ENCODE measurements around the gene ITGB6. TPM values are rescaled to one million over a fixed set of nuclear protein-coding genes. Genes with fewer than 3 reads are reported as not detected.

ITGB6 gene
- total and polyA plus RNA-seq, 2 donors (not counting 3 experiments of a cell fraction or from before 2014, with no cell fraction given): 0.03 TPM; not detected in 1

DNA sequence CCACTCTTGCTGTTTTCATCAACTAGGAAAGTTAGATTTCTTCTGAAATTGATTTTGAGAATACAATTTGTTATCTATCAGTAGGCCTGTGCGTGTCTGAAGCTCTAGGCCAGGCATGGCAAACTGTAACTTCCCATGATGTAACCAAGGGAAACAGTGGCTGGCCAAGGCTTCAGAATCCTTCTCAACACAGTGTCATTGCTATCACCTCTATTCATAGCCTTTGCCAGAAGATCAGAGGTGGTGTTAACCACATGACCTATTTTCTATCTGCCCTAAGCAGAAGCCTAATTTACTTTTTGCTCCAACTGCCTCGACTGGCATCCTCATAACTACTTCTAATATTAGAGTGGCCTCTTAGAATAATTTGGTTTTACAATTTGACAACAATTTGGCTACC is 2.5 kb downstream of the ITGB6 start:
- Histone ChIP-seq H4K20me1 (replicated peaks; ENCODE audit: control insufficient read depth, extremely low read depth, insufficient read depth, low read length) (no peaks in the 10 kb centered on the region), H3K4me3 (replicated peaks in 1 of 3; ENCODE audit: insufficient read depth in 1 of 3, low read depth in 1 of 3, low read length in 3 of 3) (no peak overlapping the region), H3K36me3 (ENCODE audit: control insufficient read depth in 2 of 2, extremely low read depth in 1 of 2, insufficient read depth in 2 of 2, low read length in 2 of 2) (no peaks in the 10 kb centered on the region), H3K4me1 (ENCODE audit: control insufficient read depth, extremely low read depth, insufficient read depth, low read length) (no peaks in the 10 kb centered on the region), H3K27me3 (ENCODE audit: control insufficient read depth in 2 of 2, insufficient read depth in 2 of 2, low read length in 2 of 2) (no peaks in the 10 kb centered on the region), H3K9me1 (replicated peaks; ENCODE audit: control insufficient read depth, extremely low read depth, insufficient read depth, low read length) (no peaks in the 10 kb centered on the region), H3K4me2 (ENCODE audit: insufficient read depth, low read length) (no peak overlapping the region), H2AFZ (ENCODE audit: low read depth, low read length) (no peak overlapping the region), H3K79me2 (ENCODE audit: control insufficient read depth, insufficient read depth, low read length) (no peaks in the 10 kb centered on the region), H3K9me3 (replicated peaks; ENCODE audit: control insufficient read depth, insufficient read depth, low read length) (no peaks in the 10 kb centered on the region), H3K9ac (replicated peaks; ENCODE audit: extremely low read depth, insufficient read depth, low read length) (no peak overlapping the region), H3K27ac (ENCODE audit: insufficient read depth, low read depth, low read length) (no peak overlapping the region)
- no TSS peak for BruUV-seq (replicated peaks)
- CTCF ChIA-PET: no interaction called here
- FAIRE-seq (no peak), DNase-seq (ENCODE audit: low read depth, low spot score) (no peak)
- intact Hi-C loops (cut with micrococcal nuclease): no loop called here
- dilution Hi-C loops (cut with MboI; ENCODE audit: extremely low pct_ligation_motif_present, low sequenced_read_pairs): no loop called here
- POLR2A ChIA-PET: no interaction called here
- TF ChIP-seq EZH2 (IDR thresholded peaks at IDR 0.05; ENCODE audit: borderline replicate concordance, low read depth, low read length, severe bottlenecking) (no peak), FOS (IDR thresholded peaks at IDR 0.05; ENCODE audit: borderline replicate concordance, insufficient read depth, low read length) (no peak), POLR2AphosphoS5 (IDR thresholded peaks at IDR 0.05; ENCODE audit: insufficient read depth, low read depth, low read length) (no peak)

DNA sequence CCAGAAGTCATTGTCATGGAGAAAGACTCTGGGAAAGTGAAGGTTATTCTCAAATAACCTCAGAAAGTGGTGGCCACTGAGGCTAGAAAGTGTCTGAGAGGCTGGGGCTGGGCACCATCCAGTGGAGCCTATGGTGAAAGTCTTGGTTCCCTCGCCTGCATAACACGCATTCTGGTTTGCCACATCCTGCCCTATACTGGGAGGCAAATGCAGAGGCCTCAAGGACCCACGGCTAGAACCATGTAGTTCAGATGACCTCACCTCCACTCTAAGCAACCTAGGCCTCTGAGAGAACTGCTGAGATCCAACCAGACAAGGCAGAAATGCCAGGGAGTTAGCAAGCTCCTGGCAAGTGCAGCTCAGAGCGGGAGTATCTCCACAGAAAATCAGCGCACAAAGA is 5.1 kb downstream of the ITGB6 start:
- BruUV-seq (replicated peaks): no TSS peak
- H3K4me1 ChIP-seq (ENCODE audit: control insufficient read depth, extremely low read depth, insufficient read depth, low read length): no peaks in the 10 kb centered on the region
- no peaks in the 10 kb centered on the region for H3K9me3 ChIP-seq (replicated peaks; ENCODE audit: control insufficient read depth, insufficient read depth, low read length)
- H2AFZ ChIP-seq (ENCODE audit: low read depth, low read length): no peak overlapping the region
- intact Hi-C loops (cut with micrococcal nuclease) (no loop called here), dilution Hi-C loops (cut with MboI; ENCODE audit: extremely low pct_ligation_motif_present, low sequenced_read_pairs) (no loop called here)
- H4K20me1 ChIP-seq (replicated peaks; ENCODE audit: control insufficient read depth, extremely low read depth, insufficient read depth, low read length): no peaks in the 10 kb centered on the region
- no peak overlapping the region for H3K27ac ChIP-seq (ENCODE audit: insufficient read depth, low read depth, low read length)
- ChIA-PET CTCF (interaction anchor here (0.9 to 2.1 kb wide), 4 partner anchors 10 to 84 kb away, joined by 3 to 12 read pairs (median 8); no protein-coding TSS in a partner anchor), POLR2A (no interaction called here)
- DNase-seq (ENCODE audit: low read depth, low spot score) (no peak), FAIRE-seq (no peak)
- no peaks in the 10 kb centered on the region for H3K36me3 ChIP-seq (ENCODE audit: control insufficient read depth in 2 of 2, extremely low read depth in 1 of 2, insufficient read depth in 2 of 2, low read length in 2 of 2)
- H3K27me3 ChIP-seq (ENCODE audit: control insufficient read depth in 2 of 2, insufficient read depth in 2 of 2, low read length in 2 of 2): no peaks in the 10 kb centered on the region
- no peaks in the 10 kb centered on the region for H3K79me2 ChIP-seq (ENCODE audit: control insufficient read depth, insufficient read depth, low read length)
- no peaks in the 10 kb centered on the region for H3K9me1 ChIP-seq (replicated peaks; ENCODE audit: control insufficient read depth, extremely low read depth, insufficient read depth, low read length)
- no peak overlapping the region for H3K9ac ChIP-seq (replicated peaks; ENCODE audit: extremely low read depth, insufficient read depth, low read length)
- TF ChIP-seq, protein P1, sequence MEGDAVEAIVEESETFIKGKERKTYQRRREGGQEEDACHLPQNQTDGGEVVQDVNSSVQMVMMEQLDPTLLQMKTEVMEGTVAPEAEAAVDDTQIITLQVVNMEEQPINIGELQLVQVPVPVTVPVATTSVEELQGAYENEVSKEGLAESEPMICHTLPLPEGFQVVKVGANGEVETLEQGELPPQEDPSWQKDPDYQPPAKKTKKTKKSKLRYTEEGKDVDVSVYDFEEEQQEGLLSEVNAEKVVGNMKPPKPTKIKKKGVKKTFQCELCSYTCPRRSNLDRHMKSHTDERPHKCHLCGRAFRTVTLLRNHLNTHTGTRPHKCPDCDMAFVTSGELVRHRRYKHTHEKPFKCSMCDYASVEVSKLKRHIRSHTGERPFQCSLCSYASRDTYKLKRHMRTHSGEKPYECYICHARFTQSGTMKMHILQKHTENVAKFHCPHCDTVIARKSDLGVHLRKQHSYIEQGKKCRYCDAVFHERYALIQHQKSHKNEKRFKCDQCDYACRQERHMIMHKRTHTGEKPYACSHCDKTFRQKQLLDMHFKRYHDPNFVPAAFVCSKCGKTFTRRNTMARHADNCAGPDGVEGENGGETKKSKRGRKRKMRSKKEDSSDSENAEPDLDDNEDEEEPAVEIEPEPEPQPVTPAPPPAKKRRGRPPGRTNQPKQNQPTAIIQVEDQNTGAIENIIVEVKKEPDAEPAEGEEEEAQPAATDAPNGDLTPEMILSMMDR (IDR thresholded peaks at IDR 0.05; ENCODE audit: extremely low read depth in 1 of 2, insufficient read depth in 1 of 2, low read depth in 1 of 2, low read length in 2 of 2): no peak
- TF ChIP-seq GATA2 (IDR thresholded peaks at IDR 0.05; ENCODE audit: insufficient read depth, insufficient read length, low read depth, low read length): no peak
- TF ChIP-seq POLR2AphosphoS5 (IDR thresholded peaks at IDR 0.05; ENCODE audit: insufficient read depth, low read depth, low read length): no peak
- TF ChIP-seq MYC (IDR thresholded peaks at IDR 0.05; ENCODE audit: low read depth, low read length): no peak
- TF ChIP-seq, protein P2, sequence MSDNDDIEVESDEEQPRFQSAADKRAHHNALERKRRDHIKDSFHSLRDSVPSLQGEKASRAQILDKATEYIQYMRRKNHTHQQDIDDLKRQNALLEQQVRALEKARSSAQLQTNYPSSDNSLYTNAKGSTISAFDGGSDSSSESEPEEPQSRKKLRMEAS (IDR thresholded peaks at IDR 0.05; ENCODE audit: insufficient read depth, insufficient read length): no peak
- TF ChIP-seq JUN (IDR thresholded peaks at IDR 0.05; ENCODE audit: borderline replicate concordance, insufficient read depth, insufficient read length, low read depth): no peak
- no peak for TF ChIP-seq FOS (IDR thresholded peaks at IDR 0.05; ENCODE audit: borderline replicate concordance, insufficient read depth, low read length)
- TF ChIP-seq POLR2A (IDR thresholded peaks at IDR 0.05; ENCODE audit: low read depth, low read length): no peak
- TF ChIP-seq EZH2 (IDR thresholded peaks at IDR 0.05; ENCODE audit: borderline replicate concordance, low read depth, low read length, severe bottlenecking): no peak
- H3K4me2 ChIP-seq (ENCODE audit: insufficient read depth, low read length): no peak overlapping the region
- H3K4me3 ChIP-seq (replicated peaks in 1 of 3; ENCODE audit: insufficient read depth in 1 of 3, low read depth in 1 of 3, low read length in 3 of 3): no peak overlapping the region
